HG03354 (cell line): ENCODE results near the gene RARS1.
"Not testable (repeated sequence)": the region's sequence is repeated elsewhere in the genome, so short reads cannot be mapped to it uniquely, and the experiment has no call there.

Source experiments
- ATAC-seq: cut with Tn5 transposase; IDR thresholded peaks from one replicate; pipeline ENCODE4 v1.9.1; 2021; ENCODE audit warnings: mild to moderate bottlenecking; ENCODE audit not compliant: unreplicated experiment, poor library complexity, severe bottlenecking

RARS1 gene

DNA sequence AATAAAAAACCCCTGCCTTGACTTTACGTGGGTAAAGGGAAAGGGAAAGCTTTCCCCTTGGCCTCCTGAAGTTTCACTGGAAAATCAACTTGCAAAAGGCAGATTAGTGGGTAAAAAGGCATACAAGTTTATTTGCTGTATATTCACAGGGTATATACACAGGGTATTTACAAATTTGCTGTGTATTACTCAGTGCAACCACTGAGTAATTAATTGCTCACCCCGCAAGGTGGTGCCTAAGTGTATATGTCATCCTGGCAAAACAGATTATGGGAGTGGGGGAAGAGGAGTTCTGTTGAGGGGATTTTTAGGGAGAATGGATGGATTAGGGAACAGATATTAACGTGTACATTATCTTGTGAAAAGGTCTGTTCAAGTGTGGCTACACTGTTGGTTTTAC is 7.1 kb upstream of the RARS1 start:
- ATAC-seq = no peak

- no peak for ATAC-seq
These were observed 5.7 kb upstream of the RARS1 start for GRCh38 chr5:168480601-168481000.

DNA sequence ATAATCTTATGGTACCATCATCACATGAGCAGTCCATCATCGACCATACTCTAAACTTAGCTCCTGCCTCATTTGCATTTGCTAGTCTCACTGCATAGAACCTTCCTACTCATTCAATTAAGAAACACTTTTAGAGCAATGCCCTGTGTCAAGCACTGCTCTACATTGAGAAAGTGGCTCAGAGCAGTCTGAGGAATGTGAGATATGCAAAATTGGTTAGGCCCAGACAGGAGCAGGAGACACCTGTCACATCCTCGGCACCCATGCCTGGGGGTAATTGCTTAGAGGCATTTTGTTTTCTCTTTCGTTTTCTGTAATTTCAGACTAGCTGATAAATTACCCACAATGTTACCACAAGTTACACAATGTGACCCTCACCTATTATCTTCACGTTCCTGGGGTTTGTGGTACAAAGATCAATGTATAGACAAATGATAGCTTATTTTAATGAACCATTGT is 4.9 kb upstream of the RARS1 start:
- peak; percentile 96 for ATAC-seq

DNA sequence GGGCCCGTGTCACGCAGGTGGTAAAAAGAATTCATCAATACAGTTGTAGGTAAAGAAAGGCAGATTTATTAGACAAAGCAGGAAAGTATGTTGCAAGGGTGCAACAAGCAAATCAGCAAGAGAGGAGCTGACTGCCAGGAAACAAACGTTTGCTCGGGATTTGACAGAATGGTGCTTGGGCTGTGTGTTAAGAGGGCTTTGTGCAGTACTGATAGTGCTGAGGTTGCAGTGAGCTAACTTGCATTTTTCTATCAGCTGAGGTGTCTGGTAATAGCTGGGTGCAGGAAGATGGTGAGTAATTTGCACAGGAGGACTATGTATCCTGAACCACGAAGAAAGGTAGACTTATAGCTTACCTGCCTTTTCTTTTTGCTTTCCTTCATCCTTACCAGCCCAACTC is 3.9 kb upstream of the RARS1 start:
- no peak for ATAC-seq

DNA sequence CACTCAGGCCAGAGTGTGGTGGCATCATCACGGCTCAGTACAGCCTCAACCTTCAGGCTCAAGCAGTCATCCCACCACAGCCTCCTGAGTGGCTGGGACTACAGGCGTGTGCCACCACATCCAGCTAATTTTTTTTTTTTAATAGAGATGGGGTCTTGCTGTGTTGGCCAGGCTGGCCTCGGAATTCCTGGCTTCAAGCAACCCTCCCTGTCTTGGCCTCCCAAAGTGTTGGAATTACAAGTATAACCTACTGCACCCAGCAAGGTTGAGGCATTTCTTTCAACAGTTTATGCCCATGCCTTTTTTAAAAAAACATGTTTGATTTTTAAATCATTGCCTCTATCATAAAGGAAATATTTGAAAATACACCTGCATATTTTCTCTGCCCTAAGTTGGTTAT is 2.8 kb downstream of the RARS1 start:
- no peak for ATAC-seq

DNA sequence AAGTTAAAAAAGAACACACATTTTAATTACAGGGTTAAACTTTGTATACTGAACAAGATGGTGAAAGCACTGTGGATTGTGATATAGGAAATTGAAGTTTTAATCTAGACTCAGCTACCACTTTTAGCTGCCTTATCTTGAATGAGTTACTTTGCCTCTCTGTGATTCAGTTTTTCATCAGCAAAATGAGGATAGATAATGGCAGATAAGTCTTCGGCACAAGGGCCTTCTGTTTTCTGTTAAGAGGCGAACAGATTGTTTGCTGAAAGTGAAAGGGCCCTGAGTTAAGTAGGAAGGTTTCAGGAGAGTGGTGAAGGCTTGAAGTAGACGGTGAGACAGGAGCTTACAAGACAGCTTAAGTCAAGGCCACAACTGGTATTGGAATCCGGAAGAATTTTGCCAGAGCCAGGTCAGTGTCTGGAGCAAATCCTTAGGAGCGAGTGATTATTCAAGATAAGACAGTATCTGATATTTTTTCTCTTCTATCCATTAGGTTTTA is 7.8 kb downstream of the RARS1 start:
- no peak for ATAC-seq

- ATAC-seq = no peak
These were observed 16.4 kb downstream of the RARS1 start for GRCh38 chr5:168502563-168503237.

- no peak for ATAC-seq
These were observed 27.7 kb downstream of the RARS1 start for GRCh38 chr5:168513861-168514428.

DNA sequence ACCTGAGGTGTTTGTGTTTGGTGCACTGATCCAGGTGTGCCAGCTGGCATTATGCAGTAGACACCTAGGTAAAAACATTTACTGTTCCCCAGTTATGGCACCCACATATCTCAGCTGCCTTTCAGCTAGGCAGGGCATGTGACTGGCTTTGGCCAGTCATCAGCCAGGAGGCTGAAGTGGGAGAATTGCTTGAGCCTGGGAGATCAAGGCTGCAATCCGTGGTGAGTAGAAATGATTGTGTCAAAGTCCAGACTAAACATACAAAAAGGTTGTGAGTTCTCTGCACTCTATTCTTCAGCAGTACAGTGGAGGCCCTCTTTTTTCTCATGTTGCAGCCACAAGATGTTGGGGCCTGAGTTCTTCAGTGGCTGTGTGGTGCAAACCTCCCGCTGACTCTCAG is 39.6 kb downstream of the RARS1 start:
- no peak for ATAC-seq

DNA sequence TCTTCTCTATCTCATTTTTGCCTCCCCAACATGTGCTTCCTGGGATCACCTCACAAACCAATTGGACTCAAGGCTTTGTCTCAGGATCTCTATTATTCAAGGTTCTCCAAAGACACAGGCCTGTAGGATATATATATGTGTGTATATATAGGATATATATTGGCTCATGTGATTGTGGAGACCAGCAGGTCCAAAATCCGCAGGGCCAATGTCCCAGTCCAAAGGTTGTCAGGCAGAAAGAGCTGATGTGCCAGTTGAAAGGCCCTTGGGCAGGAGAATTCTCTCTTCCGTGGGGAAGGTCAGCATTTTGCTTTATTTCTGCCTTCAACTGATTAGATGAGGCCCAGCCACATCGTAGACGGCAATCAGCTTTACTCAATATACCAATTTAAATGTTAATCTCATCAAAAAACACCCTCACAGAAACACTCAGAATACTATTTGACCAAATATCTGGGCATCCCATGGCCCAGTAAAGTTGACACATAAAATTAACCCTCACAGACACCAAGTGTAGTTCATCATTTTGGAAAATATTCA is 41.6 kb downstream of the RARS1 start:
- ATAC-seq = no peak

GRCh38 chr5:168528521-168529373 is 42.5 kb downstream of the RARS1 start, which contains the start of gene FBLL1:
Gene FBLL1 (plus strand): TSS chr5:168529305. CDS start chr5:168529505, 200 bp downstream.
- ATAC-seq = no peak

DNA sequence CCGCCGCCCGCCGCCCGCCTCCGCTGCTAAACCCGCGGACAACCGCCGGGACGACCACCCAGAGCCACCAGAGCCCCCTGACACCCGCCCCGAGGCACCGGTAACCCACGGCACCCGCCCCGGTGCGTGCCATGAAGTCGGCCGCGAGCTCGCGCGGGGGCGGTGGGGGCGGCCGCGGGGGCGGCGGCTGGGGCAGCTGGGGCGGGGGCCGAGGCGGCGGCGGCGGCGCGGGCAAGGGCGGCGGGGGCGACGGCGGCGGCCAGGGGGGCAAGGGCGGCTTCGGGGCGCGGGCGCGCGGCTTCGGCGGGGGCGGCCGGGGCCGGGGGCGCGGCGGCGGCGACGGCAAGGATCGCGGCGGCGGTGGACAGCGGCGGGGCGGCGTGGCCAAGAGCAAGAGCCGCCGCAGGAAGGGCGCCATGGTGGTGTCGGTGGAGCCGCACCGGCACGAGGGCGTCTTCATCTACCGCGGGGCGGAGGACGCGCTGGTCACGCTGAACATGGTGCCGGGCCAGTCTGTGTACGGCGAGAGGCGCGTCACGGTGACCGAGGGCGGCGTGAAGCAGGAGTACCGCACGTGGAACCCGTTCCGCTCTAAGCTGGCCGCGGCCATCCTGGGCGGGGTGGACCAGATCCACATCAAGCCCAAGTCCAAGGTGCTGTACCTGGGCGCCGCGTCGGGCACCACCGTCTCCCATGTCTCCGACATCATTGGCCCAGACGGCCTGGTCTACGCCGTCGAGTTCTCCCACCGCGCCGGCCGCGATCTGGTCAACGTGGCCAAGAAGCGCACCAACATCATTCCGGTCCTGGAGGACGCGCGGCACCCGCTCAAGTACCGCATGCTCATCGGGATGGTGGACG is 43.3 kb downstream of the RARS1 start:
- ATAC-seq = no peak

DNA sequence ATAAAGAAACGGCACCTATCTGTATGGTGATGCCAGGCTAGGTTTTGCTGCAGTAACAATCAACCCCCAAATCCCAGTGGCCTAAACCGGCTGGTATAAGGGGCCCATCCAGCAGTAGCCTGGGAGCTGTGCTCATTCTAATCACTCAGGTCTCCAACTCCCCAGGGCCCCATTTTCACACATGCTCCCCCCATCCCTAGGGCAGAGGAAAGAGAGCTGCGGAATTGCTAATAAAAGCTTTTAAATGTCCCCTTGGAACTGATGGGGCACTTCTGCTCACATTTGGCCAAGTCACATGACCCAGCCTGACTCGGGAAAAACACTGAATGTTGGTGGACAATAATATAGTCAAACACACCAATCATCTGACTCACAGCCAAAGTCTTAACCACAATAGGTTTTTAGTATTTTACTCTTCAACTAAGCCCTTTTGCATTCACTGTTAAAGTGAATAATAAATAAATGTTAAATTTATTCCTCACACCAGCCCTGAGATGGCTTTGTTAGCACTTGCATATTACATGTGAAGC is 44.4 kb downstream of the RARS1 start:
- no peak for ATAC-seq

- no peak for ATAC-seq
These were observed 44.9 kb downstream of the RARS1 start for GRCh38 chr5:168531191-168531590.

- no peak for ATAC-seq
These were observed 46.0 kb downstream of the RARS1 start for GRCh38 chr5:168531987-168532864.

DNA sequence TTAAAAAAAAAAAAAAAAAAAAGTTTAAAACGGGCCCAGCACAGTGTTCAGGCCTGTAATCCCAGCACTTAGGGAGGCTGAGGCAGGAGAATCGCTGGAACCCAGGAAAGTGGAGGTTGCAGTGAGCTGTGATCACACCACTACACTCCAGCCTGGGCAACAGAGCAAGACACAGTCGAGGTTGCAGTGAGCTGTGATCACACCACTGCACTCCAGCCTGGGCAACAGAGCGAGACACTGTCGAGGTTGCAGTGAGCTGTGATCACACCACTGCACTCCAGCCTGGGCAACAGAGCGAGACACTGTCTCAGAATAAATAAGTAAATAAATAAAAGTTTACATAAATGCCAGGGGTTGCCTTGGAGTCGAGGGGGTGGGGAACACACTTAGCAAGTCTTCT is 48.1 kb downstream of the RARS1 start:
- ATAC-seq = not testable (repeated sequence)

DNA sequence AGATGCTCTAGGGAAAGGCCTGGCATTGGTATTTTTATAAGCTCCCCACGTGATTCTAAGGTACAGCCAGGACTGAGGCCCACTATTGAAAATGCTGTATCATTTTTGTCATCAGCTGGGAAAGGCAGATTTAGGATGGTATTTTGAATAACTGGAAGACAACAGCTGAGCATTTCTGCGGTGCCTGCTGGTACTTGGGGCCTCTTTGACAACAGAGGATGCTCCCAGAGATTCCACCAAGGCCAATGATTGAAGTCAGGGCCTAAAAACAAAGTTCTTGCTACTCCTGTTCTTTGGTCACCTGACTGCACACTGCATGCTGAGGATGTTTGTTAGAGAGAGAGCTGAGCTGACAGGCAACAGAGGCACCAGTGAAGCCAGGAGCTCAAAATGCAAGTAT is 50.9 kb downstream of the RARS1 start:
- ATAC-seq = no peak

DNA sequence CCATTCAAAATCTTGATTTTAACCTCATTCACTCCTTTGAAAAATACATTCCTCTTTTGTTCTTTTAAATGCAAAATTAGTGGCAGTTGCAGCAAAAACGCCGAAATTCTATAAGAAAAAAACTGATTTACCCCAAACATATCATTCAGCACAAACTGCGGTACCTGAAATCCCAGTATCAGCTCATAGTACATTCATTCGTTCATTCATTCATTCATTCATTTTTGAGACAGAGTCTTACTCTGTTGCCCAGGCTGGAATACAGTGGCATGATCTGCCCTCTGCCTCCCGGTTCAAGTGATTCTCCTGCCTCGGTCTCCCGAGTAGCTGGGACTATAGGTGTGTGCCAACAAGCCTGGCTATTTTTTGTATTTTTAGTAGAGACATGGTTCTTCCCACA is 63.3 kb downstream of the RARS1 start:
- no peak for ATAC-seq
